ENCODE results near the gene PIERCE2.
"Not testable (repeated sequence)": the region's sequence is repeated elsewhere in the genome, so short reads cannot be mapped to it uniquely, and the experiment has no call there.

PIERCE2 gene, protein sequence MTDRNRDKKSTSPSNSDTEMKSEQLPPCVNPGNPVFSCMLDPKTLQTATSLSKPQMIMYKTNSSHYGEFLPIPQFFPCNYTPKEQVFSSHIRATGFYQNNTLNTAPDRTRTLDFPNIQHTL

DNA sequence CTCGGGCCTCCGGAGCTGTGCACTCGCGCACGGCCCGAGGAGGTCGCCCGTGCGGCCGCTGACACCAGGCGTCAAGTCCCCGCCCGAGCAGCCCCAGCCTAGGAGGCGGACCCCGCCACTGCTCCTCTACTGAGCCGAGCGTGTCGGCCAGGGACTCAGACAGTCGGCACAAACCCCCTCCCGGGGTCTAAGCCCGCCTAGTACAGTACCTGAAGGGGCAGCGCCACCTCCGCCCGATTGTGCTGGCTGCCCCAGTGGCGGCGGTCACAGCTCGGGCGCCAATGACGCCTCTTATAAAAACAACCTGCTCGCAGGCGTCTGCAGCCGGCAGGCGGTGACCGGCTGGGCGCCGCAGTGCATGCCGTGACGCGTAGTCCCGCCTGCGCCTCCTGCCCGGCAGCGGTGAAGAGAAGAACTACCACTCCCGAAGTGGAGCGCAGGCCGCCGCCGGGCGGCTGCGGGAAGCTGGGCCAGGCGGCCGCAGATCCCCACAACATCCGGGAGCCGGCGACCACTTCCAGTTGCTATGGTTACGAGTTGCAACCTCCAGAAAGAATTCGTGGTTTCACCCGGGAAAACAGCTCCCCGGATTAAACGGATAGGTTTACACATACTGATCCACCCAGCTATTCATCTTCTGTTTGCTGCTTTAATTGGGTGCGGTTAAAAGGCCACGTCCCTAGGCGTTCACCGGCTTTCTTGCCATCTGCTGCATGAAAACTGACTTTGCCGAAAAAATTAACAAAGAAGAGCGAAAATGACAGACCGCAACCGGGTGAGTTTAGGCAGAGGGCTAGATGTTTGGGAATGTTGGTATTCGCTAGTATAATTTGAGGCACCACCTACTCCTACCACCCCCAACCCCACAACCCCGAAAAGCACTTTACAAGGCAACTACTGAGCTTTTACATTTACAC lies at the start of gene PIERCE2, which contains the start of gene CCPG1:
TSS of gene PIERCE2 (plus strand) at position 484 of the 917 bp plus-strand sequence. CDS start at position 758, 274 bp downstream.
TSS of gene CCPG1 (minus strand) at position 348 of the 917 bp plus-strand sequence. CDS start 18,935 bp downstream, outside the sequence.
- peak; percentile 72 for DNase-seq

DNA sequence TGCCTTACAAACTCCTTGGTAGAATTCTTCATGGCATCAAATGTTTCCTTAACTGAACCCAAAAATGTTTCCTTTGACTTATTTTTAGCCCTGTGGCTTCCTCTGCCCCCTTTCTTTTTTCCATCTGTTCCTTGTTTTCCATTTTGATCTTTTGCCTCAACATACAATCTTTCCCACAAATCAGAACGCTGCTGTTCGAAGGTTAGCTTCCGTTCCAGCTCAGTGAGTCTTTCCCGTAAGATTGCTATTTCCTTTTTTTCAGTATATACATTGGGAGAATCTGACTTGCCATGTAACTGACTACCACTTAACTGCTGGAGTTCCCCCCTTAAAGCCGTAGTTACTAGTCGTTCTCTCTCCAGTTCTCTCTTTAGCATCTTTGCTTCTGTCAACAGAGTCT lies 48.0 kb upstream of the PIERCE2 start:
- no peak for DNase-seq

DNA sequence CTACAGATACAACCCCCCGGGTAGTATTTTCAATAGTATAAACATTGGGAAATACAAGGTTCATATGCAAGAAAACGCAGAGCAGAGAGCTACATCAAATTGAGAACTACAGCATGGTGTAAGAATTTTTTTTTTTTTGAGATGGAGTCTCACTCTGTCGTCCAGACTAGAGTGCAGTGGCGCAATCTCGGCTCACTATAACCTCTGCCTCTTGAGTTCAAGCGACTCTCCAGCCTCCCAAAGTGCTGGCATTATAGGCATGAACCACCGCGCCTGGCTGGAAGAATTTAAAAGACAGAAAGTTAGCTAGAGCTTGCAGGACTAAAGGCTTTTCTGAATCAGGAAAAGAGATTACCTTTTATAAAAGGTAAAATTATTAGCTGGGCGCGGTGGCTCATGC lies 47.2 kb upstream of the PIERCE2 start:
- no peak for DNase-seq

DNA sequence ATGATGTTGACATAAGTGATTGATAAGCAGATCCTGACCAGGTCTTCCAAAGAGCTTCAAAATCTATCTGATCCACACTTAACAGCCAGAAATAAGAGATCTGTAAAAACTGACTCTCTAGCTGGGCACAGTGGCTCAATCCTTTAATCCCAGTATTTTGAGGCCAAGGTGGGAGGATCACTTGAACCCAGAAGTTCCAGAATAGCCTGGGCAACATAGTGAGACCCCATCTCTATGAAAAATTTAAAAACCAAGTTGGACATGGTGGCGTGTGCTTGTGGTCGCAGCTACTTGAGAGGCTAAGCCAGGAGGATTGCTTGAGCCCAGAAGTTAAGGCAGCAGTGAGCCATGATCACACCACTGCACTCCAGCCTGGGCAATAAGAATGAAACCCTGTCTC lies 45.7 kb upstream of the PIERCE2 start:
- DNase-seq: no peak

DNA sequence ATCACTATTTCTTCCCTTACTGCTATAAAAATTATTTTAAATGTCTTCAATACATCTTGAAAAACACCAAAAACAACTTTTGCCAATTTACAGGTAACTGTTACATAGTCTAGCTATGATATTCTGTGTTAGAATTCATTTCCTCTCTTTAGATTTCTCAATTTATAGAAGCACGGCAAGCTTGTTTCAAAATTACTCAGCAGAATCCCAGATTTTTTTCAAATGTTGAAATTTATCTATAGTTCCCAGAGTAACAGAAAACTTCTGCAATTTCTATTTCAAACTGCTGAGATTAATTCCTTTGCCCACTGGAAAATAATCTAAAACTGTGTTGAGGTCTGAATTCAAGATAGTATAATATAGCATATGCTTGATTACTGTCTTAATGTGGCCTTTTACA lies 41.3 kb upstream of the PIERCE2 start:
- no peak for DNase-seq

DNA sequence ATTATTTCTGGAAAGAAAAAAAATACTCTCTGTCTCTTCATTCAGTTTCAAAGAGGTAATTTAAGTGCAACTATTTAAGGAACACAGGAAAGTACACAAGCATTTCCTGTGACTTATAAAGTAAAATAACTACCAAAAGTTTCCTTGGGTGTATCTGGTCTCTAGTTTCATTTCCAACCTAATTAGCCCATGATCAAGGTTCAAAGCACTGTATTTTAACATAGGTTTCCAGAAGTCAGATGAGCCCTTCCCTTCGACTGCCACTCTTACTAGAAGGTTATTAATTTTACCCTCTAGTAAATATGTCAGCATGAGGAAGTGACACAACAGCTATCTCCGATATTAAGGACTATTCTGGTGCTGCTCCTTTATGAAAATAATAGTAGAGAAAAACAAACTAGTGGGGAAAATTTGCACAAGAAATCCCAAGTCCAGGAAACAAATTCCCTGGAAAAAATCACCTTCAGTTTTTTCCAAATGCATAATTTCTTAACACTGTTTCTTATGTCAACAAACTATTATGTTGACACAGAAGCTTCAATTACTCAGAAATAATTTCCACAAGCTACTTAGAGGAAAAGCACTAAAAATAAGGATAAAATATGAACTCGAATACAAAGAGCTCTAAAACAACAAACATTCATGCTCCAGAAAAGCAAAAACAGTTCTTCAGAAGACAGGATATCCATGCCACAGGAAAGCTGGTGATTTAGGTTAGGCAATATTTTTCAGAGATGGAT lies 35.4 kb upstream of the PIERCE2 start:
- no peak for DNase-seq

DNA sequence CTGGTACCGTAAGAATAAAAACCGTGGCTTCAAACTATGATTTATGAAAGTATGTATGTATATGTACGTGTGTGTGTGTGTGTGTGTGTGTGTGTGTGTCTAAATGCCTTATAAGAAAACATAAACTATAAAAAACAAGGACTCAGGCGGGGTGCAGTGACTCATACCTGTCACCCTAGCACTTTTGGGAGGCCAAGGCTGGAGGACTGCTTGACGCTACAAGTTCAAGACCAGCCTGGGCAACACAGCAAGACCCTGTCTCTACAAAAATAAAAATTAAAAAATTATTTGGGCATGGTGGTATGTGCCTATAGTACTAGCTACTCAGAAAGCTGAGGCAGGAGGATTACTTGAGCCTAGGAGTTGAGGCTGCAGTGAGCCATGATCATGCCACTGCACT lies 29.2 kb upstream of the PIERCE2 start:
- DNase-seq: no peak

DNA sequence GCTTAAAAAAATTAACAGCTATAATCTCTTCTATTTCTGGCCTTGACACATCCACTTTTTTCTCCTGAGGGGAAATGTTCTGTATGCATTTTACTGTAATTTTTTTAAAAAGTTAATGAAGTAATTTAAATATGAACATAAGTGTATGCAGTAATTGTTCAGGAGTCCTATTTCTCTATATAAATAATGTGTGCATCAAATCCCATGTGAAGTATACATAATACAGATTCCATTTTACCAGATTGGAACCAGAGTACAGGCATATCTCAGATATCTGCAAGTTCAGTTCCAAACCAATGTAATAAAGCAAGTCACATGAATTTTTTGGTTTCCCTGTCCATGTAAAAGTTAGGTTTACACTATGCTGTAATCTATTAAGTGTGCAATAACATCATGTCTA lies 26.7 kb upstream of the PIERCE2 start:
- no peak for DNase-seq

DNA sequence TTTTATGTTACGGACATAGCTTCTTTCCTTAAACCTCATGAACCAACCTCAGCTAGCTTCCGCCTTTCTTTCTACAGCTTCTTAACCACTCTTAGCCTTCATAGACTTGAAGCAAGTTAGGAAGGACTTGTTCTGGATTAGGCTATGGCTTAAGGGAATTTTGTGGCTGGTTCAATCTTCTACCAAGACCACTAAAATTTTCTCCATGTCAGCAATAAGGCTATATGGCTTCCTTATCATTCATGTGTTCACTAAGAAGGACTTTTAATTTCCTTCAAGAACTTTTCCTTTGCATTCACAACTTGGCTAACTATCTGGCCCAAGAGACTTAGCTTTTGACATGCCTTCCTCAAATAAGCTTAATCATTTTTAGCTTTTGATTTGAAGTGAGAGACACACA lies 24.6 kb upstream of the PIERCE2 start:
- DNase-seq: no peak

DNA sequence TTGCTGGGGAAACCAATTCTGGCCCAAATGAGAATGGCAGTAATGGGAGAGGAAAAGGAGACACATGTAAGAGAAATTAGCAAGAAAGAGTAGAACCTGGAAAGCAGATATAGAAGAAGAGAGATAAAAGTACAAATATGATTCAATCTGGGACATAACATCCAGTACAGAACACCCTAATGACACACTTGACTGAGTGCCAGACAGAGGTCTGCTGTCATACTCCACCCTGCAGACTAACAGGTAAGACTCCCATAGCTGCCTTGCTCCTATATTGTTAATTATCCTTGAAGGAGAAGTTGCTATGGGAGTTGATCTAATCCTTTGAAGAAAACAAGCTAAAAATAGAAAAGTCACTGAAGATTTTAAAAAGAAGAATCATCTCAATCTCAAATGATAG lies 21.3 kb upstream of the PIERCE2 start:
- no peak for DNase-seq

DNA sequence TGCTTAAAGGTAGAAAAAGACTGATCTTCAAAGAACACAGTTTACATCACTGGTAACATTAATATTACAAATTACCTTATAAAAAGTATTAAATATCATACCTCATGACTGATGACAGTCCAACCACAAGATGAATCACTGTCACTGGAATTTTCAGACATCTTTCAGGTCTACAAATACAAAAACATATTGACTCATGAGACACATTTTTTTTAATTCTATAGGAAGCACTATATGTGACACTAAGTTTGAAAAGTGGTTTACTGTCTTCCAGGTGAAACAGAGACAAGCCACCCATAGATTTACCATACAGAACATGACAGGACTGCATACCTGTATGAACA lies 19.1 kb upstream of the PIERCE2 start:
- DNase-seq: no peak

DNA sequence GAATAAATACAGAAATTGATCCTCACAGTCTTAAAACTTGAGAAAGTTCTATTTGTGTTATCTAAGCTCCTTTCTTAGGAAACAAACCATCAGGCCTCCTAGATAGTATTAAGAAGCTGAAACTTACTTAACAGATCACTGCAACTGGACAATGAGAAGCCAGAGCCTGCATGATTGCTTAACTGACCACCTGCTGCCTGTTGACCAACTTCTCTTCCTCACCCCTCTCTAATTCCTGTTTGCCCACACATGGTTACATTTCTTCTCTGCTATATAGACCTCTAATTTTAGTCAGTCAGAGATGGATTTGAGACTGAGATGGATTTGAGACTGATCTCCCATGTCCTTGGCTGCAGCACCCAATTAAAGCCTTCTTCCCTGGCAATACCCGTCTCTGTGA lies 13.6 kb upstream of the PIERCE2 start:
- DNase-seq: peak; percentile 64

DNA sequence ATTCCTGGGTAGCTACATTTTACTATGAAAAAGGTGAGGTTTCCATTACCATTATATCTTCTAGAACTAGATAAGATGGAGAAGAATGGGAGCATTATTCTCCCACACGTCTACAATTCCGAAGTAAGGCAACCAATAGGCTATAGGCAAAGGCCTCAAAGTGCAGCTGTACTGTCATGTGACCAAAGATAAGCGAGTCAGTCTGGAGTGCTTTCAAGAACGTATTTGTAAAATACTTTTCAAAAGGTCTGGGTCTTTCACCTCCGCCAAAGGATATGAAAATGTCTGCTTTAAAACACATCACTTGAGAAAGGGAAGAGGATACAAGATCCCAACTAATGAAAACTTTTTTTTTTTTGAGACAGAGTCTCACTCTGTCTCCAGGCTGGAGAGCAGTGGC lies 10.1 kb upstream of the PIERCE2 start:
- DNase-seq: no peak

DNA sequence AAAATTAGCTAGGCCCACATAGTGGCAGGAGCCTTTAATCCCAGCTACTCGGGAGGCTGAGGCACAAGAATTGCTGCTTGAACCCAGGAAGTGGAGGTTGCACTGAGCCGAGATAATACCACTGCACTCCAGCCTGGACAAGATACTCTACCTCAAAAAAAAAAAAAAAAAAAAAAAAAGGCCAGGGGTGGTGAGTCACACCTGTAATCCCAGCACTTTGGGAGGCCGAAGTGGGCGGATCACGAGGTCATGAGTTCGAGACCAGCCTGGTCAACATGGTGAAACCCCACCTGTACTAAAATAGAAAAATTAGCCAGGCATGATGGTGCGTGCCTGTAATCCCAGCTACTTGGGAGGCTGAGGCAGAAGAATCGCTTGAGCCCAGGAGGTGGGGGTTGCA lies 8.2 kb upstream of the PIERCE2 start:
- DNase-seq: not testable (repeated sequence)

DNA sequence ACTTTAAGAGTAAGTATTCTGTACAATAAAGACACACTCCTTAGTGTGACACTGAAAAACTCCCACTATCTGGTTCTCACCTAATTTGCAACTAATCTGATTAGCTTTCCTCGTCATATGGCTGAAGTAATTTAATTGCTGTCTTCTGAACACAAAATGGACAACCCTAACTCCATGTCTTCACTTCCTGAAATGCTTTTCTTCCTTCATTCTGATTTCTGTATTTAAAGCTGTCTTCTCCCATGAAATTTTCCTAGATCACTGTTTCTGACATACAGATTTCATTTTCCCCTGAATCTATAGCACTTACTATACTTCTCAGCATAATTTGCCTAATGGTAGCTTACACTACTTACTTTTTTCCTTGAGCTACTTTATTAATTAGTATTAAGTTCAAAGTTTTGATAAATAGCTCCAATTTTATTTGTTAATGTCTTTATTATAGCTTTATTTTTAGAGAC lies 6.5 kb upstream of the PIERCE2 start:
- no peak for DNase-seq

DNA sequence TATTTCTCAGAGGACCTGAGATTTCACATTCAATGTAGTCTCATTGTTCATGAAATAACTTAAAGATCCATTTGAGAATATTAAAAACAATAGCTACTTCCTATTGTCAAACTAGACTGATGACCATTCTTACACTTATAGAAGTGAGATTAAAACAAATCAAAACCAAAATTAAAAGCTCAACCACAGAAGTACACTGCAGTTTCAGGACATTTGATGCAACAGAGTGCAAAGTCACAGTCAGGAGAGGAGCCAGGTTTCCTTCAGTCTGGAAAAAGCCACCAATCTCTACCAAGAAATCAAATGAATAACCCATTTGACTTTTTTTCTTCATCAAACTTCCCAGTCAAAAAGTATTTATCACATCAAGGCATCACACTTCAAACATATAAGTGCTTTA lies 5.6 kb upstream of the PIERCE2 start:
- DNase-seq: no peak

DNA sequence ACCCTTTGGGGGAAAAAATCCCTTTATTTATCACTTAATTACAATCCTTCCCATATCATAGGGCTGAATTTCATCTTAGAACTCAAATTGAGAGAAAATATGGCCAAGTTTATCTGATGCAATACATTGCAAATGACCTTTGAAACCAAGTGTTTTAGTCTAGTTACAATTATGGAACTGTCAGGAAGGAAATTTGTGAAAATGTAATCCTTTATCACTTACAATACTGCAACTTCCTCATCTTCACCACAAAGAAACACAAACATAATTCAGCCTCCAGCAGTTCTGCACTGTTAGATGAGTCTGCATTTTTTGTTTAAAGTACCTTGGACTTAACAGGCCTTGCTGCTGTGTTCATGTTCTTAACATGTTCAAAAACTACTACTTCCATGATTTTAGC lies 4.8 kb upstream of the PIERCE2 start:
- DNase-seq: peak; percentile 86

DNA sequence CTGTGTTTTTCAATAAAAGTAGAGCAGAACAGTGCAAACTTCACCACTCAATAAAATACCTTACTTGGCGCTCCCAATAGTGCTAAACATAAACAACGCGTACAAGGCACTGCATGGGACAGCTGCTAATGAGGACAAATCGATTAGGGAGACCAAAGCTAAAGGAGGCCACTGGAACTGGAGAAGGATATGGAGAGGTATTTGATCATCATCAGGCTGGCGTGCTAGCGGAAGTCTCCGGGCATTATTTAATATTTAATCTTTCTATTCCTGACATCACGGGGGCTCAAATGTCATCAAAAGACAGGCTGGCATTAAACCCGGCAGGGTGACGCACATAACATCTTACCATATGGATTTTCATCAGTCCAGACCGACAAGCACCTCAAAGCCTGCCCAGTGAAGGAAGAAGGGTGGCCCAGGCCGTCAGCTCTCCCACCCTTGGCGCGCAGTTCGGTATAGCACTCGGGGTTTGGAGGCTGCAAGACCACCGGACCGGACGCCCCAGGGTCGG lies 740 bp upstream of the PIERCE2 start:
- no peak for DNase-seq

DNA sequence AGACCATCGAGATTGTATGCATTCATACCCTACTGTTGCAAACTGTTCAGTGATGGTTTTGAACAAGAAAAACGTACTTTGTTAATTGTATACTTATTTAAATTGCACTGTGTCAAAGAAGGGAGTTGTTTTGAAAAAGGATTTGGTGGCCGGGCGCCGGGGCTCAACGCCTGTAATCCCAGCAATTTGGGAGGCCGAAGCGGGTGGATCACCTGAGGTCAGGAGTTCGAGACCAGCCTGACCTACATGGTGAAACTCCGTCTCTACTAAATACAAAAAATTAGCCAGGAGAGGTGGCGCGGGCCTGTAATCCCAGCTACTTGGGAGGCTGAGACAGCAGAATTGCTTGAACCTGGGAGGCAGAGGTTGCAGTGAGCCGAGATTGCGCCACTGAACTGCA lies 681 bp downstream of the PIERCE2 start:
- DNase-seq: not testable (repeated sequence)

DNA sequence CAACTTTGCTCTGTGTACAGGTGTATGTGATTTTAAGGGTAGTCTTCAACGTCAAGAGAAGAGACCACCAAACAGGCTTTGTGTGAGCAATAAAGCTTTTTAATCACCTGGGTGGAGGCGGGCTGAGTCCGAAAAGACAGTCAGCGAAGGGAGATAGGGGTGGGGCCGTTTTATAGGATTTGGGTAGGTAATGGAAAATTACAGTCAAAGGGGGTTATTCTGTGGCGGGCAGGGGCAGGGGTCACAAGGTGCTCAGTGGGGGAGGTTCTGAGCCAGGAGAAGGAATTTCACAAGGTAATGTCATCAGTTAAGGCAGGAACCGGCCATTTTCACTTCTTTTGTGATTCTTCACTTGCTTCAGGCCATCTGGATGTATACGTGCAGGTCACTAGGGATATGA lies 9.4 kb downstream of the PIERCE2 start:
- not testable (repeated sequence) for DNase-seq

DNA sequence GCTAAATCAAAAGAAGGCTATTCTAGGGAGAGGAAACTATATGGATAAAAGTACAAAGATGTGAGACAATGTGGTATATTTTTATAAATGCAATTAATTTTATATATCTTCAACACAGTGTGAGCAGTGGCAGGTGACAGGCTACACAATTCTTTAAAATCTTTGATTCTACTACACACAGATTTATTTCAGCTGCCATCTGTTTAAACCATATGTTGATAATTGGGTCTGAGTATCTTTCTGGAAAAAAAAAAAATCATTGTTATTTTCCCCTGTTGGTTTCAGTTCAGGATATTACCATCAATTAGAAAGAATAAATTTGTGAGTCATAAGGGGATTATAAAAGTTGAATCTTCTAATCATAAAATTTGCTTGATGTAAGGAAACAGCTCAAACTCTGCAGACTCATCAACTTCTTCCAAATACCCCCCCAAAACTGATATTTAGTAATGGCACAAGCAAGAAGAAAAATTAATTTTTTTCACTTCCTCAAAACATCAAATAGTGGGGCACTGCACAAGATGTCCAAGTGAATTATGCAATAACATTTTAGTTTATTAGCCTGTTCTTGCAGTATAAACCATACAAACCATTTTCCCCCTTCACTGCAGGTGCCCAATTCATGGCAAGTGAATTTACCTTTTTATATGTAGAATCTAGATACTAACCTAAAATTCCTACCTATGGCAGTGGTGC lies 12.0 kb downstream of the PIERCE2 start:
- DNase-seq: no peak

DNA sequence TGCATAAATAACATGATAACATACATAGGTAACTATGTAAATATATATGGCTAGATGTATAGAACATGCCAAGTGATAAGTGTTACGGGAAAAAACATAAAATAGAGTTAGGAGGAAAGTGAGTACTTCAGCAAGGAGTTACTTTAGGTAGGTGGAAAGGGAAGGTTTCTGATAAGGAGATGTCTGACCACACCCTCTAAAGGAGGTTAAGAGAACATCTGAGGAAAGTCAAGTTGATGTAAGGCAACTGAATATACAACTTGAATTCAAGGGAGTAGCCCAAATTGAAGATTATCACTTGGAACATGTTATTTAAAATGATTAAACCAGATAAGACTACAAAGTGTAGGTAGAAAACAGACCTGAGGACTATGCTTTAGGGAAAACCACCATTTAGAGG lies 13.8 kb downstream of the PIERCE2 start:
- no peak for DNase-seq

Data from GF-D8 (cell line).